Measurements from ENCODE around the gene RAB3GAP1.

The RAB3GAP1 gene

GRCh38 chr2:135163901-135164300 lies 111.8 kb downstream of the RAB3GAP1 start:
- DNase-seq (ENCODE audit: low read depth, low spot score): no peak

GRCh38 chr2:135164431-135164830 lies 112.3 kb downstream of the RAB3GAP1 start:
- no peak for DNase-seq (ENCODE audit: low read depth, low spot score)

DNA sequence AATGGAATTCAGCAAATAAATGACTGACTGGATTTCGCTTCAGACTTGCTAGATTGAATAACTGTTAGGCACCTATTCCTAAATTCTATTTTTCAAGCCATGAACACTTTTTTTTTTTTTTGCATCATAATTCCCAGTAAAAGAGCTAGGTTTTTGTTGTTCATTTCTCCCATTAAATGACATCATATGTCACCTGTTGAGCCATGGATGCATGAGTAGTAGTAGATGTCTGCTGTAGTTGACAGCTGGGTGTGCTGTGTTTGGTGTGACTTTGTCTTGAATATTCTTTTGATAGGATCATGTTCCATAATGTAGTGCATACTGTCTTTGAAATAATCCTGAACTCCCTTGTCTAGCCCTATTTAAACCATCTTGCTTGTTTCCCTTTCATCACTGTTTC lies 115.2 kb downstream of the RAB3GAP1 start:
- no peak for DNase-seq (ENCODE audit: low read depth, low spot score)

GRCh38 chr2:135168204-135168856 lies 116.2 kb downstream of the RAB3GAP1 start:
- DNase-seq (ENCODE audit: low read depth, low spot score): no peak

DNA sequence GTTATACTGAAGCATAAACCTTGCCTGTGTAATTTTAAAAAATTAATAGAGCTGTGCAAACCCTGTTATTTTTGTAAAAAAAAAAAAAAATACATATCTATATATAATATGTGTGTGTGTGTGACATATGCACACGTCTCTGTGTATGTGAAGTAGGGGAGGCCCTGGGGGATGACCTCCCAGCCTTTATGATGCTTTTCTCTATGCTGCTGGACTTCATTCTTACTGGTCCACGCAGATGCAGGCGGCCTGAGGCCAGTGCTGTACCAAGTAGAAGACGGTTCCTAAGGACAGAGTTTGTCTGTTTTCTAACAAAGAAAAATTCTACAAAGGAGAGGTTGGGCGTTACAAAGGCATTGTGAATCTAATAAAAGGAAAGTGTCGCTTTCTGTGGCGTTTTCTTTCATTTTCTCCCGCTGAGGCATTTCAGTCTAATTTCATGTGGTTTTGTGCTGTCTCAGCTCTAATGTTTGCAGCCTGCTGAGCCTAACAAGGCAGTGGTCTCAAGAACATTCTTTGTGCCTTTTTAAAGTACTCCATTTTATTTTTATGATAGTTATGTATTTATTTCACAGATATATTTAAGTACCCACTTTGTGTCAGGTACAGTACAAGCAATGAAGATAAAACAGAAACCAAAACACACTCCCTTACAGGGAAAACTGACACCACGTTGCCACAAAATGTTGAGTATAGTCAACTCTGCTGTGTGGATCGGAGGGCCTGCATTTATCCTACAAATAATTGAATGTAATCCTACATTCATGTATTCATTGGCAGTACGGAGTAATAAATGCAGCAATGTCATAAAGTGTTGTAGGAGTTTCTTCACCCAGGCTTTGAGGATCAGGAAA lies 118.0 kb downstream of the RAB3GAP1 start:
- no peak for DNase-seq (ENCODE audit: low read depth, low spot score)

DNA sequence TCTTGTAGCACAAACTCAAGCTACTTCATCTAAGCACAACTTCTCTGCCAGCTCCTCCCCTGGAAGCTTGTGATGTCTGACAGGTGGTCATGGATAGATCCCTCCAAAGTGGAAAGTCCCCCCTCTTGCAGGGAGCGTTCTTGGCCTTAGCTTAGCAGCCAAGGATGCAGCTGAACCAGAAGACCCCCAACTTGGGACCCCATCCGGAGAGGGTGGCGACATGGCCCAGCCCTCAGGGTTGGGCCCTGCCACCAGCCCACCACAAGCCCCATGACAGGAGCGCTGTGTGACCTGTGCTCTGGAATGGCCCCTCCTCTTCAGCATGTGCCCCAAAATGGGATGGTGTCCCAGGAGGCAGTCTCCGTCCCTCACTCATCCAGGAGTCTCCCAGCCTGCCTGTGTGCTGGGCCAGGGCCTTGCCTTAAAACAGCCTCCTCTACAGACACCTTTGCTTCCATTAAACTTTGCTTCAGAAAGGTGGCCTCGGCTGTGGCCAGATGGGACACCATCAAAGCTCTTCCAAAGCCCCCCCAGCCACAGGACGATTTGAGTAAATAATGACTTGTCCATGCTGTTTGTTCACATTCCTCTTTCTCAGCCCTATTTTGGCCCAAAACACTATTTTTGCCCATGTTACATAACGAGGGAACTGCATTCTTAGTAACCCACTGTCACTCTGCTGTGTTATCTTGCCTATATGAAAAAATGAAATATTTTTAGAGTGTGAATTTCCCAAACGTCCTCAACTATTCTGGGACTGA lies 122.1 kb downstream of the RAB3GAP1 start:
- no peak for DNase-seq (ENCODE audit: low read depth, low spot score)

DNA sequence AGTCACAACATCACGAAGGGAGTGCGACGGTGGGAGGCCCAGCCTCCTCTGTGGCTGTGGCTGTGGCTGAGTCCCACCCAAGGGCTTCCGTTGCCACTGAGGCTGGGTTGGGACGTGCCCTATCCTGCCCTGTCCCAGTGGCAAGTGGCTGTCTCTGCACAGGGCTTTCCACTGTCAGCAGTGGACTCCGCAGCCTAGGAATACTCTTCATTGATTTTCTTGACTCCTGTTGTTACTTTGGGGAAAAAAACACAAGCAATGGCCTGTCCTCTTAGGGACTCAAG lies 122.7 kb downstream of the RAB3GAP1 start:
- no peak for DNase-seq (ENCODE audit: low read depth, low spot score)

DNA sequence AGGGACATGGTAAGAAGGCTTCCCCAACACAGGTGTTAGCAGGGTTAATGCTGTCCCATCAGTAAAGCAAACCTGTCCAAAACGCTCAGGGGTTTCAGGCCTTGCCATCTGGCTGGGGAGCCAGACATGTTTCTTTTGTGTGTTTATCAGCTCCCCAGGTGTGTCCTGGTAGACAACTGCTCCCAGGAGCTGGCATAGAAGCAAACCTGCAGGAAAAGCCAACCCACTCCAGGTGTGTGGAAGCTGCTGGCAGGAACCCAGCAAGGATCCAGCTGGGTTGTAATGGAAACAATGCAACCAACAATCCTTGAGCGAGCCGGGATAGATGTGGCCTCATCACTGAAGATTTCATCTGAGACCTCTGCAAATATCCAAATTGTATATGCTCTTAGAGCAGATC lies 123.1 kb downstream of the RAB3GAP1 start:
- DNase-seq (ENCODE audit: low read depth, low spot score): no peak

DNA sequence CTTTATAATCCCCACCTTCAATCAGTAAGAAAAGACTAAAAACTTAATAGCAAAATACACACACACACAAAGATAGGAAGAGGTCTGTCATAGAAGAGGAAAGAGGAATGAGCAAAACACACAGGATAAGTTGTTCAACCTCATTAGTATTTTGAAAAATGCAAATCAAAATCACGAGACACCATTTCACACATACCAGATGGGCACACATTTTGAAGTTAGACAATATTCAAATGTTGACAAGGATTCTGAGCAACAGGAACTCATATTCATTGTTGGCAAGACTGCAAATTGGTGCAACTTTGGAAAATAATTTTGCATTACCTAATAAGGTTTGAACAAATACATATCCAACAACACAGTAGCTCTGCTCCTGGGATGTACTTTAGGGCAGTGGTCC lies 127.6 kb downstream of the RAB3GAP1 start:
- DNase-seq (ENCODE audit: low read depth, low spot score): no peak

DNA sequence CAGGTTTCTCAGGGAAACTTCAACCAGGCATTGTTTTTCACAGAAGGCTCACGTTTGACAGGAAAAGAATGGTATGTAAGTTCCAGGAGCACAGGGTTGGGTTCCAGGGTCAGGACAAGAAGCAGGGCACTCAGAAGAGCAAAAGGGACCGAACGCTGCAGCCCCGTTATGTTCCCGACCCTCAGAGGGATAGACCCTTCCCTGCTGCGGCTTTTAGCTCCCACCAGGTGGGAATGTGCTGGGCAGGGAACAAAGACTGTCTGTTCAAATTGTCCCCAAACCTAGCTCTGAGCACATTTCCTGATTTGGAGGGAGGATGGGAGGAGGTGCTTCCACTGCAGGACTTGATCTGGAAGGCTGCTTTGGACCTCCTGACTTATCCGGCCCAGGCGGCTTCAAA lies 130.1 kb downstream of the RAB3GAP1 start:
- no peak for DNase-seq (ENCODE audit: low read depth, low spot score)

- DNase-seq (ENCODE audit: low read depth, low spot score): no peak
Measured at GRCh38 chr2:135182601-135183000, 130.5 kb downstream of the RAB3GAP1 start.

DNA sequence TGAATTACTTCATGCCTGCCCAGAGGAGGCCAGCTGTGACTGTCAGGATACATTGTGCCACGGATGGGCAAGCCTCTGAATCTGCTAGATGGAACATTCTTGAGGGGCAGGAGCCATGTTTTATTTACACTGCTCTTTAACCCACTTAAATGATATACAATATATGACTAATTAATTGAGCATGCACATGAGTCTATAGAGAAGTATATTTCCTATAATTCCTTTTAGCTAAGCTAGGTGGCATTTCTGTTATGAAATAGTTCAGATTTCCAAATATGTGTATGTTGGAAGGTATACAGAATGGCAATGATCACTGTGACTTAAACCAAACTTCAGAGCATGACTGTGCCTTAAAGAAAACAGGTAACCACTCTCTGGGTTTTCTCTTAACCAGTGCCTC lies 131.7 kb downstream of the RAB3GAP1 start:
- DNase-seq (ENCODE audit: low read depth, low spot score): no peak

DNA sequence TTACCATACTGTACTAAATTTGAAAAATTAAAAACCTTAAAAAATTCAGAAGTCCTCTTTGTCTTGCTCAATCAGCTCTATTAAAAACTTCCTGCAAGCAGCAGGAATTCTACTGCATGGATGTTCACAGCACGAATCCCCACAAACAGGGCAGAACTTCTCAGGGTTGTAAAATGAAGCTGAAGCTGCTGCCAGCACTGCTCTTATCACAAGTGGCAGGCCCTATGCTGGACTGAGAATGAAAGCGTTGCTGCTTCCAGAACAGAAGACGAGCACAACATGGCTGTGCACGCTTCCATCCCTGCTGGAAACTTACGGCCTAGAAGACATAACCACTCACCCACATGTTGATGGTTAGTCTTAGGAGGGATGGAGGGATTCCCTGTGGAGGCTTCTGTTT lies 134.0 kb downstream of the RAB3GAP1 start:
- no peak for DNase-seq (ENCODE audit: low read depth, low spot score)

GRCh38 chr2:135187270-135187669 lies 135.2 kb downstream of the RAB3GAP1 start:
- DNase-seq (ENCODE audit: low read depth, low spot score): no peak

GRCh38 chr2:135189148-135189547 lies 137.1 kb downstream of the RAB3GAP1 start:
- DNase-seq (ENCODE audit: low read depth, low spot score): no peak

DNA sequence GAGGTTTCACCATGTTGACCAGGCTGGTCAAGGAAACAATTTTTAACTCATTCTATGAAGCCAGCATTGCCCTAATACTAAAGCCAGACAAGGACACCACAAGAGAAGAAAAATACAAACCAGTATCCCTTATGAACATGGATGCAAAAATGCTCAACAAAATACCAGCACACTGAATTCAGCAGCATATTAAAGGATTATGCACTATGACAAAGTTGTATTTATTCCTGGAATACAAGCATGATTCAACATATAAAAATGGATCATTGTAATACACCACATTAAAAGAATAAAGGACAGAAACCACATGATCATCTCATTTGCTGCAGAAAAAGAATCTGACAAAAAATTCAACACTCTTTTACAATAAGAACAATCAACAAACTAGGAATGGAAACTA lies 138.7 kb downstream of the RAB3GAP1 start:
- no peak for DNase-seq (ENCODE audit: low read depth, low spot score)

DNA sequence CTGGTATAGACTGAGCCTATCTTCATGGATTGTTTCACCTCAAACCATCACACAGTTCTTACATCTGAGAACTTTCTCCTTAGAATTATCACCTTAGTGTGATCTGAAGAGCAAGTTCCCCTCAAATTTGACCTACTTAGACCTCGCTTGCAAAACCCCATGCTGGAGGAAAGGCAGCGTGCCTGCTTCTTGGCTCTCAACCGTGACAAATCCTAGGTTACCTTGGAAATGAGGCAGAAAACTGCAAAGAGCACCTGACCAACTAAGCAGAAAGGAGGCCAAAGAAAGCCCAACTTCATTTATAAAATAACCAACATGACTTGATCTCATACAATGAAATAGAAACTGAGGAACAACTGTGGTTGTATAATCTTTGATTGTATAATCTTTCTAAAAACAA lies 146.4 kb downstream of the RAB3GAP1 start:
- no peak for DNase-seq (ENCODE audit: low read depth, low spot score)

- DNase-seq (ENCODE audit: low read depth, low spot score): no peak
Measured at GRCh38 chr2:135202751-135203150, 150.7 kb downstream of the RAB3GAP1 start.

GRCh38 chr2:135203944-135204343 lies 151.9 kb downstream of the RAB3GAP1 start:
- no peak for DNase-seq (ENCODE audit: low read depth, low spot score)

DNA sequence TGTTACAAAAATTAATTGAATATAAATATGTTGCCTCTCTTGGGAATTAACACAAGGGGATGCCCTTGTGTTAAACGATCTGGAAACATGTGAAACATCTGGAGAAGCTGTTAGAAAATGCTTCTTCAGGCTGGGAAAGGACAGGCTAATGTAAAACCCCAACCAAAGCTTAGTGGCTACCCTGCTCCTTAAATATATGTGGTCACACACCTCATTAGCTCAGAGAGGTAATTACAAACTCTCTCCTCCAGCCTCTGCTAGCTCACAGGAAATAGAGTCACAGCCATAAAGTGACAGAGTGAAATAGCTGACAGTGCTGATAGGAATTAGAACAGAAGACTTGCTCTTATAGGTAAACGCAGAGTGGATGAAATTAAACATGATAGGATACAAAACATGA lies 155.9 kb downstream of the RAB3GAP1 start:
- DNase-seq (ENCODE audit: low read depth, low spot score): no peak

DNA sequence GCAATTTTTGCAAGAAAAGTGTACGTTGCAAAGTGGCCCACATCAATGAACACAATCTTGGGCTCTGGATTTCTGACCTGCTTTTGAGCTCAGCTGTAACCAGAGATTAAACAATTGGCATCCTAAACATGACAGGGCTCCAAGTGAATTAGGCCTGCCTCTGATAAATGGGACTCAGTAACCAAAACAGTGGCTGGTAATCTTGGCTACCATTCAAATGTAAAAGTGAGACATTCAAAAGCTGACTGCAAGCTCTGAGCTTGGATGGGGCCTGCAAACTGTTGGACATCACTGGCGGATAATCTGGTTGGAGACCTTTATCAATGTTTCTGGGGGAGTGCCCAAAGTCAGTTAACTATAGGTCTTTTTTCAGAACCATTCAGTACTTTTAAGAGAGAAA lies 160.7 kb downstream of the RAB3GAP1 start:
- no peak for DNase-seq (ENCODE audit: low read depth, low spot score)

DNA sequence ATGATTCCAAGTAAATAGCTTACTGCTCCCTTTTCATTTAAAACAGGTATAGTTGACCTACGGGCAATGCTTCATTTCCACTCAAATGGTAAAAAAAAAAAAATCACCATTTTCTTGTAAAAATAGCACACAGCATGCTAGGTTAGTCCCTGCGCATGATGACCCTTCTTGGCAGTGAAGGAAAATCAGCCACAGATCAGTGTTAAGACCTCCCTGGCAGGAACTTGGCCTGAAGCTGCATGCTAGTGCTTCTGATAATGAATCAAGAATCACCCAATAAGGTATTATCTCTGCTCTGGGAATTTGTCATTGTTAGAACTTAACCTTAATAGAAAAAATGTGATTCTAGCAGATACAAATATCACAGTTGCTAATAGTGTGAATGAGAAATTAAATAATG lies 166.3 kb downstream of the RAB3GAP1 start:
- no peak for DNase-seq (ENCODE audit: low read depth, low spot score)

DNA sequence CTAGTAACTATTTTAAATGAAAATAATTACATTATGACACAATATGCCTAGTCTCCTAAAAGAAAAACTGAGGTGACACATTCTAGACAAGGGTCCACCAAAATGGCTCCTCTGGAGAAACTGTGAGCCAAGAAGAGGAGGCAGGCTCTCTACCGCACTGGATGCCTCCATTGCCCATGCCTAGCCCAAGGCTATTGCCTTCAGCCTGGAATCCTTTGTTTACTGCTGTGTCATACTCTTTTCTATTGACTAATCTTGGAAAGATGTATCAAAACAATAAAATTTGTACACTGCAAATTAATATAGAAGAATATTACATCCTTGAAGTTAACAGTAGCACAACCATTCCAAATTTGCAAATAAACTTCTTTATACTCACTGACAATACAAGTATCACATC lies 167.1 kb downstream of the RAB3GAP1 start:
- DNase-seq (ENCODE audit: low read depth, low spot score): no peak
